GM12892 (cell line): Measurements from ENCODE around the gene S100Z.

ENCODE experiments used
- POLR2A ChIP-seq: IDR thresholded peaks from 2 replicates; pipeline ENCODE4 v1.6.1; 2011; ENCODE audit warnings: low read depth, low read length, control low read depth
- POLR2AphosphoS5 ChIP-seq: IDR thresholded peaks from 2 replicates; pipeline ENCODE4 v1.6.1; 2011; ENCODE audit warnings: low read depth, low read length, control low read depth
- TAF1 ChIP-seq: IDR thresholded peaks from 2 replicates; pipeline ENCODE4 v1.6.1; 2011; ENCODE audit warnings: low read depth, mild to moderate bottlenecking, control low read depth, low read length, borderline replicate concordance

DNA sequence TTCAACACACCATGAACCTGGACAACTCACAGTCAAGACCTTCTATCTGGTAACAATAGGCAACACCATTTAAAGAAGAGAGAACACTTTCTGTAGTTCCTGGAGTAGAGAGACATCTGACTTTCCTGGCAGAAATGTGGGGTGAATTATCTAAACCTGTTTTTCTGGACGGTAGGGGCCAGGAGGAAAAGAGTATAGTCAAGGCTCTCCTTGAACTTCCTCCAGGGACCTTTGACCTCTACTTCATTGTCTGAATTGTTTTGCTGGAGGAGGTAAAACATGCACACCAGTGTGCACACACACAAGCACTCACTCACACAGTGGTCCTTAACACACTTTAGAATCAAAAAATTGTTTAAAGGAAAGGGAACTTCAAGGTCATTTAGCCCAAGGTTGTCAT is 13.2 kb downstream of the S100Z start:
- TF ChIP-seq POLR2AphosphoS5 (no peak), POLR2A (no peak), TAF1 (no peak)
